Ramos (cell line): ENCODE results near the gene MT1M.
"Not testable (repeated sequence)": the region's sequence is repeated elsewhere in the genome, so short reads cannot be mapped to it uniquely, and the experiment has no call there.

ENCODE experiments used
- in situ Hi-C: fragments of 300-500 bp; cut with MboI; formaldehyde crosslinking; loops from one replicate; pipeline ENCODE4 v1.14.3; 2022; ENCODE audit warnings: low sequenced_read_pairs; ENCODE audit not compliant: unreplicated experiment

Gene MT1M

DNA sequence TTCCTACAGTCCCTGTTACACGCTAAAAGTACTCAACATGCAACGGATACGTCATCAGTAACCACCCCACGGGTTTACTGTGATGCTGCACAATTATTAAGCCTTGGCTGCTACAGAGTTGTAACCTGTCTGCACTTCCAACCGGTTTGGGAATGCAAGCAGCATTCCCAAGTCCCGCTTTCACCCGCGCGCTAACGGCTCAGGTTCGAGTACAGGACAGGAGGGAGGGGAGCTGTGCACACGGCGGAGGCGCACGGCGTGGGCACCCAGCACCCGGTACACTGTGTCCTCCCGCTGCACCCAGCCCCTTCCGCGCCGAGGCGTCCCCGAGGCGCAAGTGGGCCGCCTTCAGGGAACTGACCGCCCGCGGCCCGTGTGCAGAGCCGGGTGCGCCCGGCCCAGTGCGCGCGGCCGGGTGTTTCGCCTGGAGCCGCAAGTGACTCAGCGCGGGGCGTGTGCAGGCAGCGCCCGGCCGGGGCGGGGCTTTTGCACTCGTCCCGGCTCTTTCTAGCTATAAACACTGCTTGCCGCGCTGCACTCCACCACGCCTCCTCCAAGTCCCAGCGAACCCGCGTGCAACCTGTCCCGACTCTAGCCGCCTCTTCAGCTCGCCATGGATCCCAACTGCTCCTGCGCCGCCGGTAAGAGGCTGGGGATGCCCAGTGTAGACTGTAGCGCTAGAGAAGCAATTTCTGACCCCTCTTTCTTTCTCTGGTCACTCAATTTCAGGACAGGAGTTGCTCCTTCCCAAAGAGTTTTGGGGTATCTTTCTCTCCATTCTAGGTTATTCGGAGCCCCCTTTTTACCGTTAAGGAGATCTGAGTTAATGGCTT, 24.2 kb upstream of the MT1M start, which contains the start of gene MT2A:
Gene MT2A (plus strand): TSS at position 542 of the 833 bp plus-strand sequence. CDS start 72 bp downstream, at position 614.
- in situ Hi-C loops, result no loop called here

- in situ Hi-C loops, result no loop called here
These were observed 23.5 kb upstream of the MT1M start for GRCh38 chr16:56608876-56609462.

DNA sequence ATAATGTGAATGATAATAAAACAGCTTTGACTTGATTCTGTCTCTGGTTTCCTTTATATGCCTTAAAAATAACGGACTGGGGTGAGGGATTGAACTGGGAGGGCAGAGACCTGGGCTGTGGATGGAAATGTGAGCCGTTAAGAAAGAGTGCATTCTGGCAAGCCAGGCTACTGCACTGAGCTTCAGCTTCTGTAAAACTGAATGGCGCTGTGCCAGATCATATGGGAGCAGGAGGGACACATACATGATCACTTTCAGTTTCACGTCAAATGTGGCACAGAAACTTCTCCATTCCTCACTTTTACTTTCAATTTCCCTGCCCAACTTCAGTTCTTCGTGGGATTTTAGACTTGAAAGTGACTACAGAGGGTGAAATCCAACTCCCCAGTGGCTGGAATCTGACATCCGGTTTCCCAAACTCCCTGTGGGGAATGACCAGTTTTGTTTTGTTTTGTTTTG, 23.0 kb upstream of the MT1M start:
- in situ Hi-C loops, result no loop called here

DNA sequence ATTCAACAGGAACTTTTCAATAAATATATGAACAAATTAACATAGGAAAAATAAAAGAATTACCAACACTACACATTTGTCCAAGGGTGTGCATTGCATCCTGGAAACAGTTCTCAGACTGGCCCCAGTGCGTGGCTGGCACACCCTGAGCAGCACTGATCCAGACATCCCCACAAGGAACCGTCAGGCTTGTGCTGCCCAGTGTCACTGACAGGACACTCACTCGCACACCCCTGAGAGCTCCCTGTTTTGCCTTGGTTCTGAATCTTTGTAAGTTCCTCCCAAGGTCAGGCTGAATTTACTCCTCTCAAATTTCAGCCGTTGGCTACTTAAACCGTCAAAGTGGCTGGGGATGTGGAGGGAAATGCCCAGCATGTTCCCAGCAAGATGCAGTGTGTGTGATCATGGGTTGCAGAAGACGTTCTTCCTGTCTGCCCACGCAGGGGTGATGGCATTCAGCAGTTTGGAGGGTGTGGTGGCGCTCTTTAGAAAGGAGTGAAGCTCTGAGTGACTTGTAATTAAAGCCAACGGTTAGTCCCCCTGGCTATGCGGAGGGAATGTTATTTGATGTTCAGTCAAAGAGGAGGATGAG, 22.3 kb upstream of the MT1M start:
- in situ Hi-C loops, result no loop called here

DNA sequence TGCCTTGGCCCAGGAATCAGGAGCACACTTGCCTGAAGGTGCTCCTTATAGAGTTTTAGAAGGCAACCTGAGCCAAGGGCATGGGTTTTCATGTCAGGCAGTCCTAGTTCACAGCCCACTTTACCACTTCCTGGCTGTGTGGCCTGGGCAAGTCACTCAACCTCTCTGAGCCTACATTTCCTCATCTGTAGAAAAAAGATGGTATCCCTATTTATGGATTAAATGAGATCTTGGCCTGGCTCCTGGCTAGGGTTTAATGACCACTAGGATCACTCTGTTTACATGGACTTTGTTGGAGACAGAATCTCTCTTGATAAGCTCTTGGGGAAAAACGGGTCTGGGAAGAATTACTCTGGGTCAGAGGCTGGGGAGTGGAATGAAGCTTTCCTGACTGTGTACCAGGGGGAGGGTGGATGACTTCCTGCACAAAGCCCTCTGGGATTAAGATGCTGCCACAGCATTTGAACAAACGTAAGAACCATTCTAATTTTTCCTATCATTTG, 21.8 kb upstream of the MT1M start:
- in situ Hi-C loops, result no loop called here

DNA sequence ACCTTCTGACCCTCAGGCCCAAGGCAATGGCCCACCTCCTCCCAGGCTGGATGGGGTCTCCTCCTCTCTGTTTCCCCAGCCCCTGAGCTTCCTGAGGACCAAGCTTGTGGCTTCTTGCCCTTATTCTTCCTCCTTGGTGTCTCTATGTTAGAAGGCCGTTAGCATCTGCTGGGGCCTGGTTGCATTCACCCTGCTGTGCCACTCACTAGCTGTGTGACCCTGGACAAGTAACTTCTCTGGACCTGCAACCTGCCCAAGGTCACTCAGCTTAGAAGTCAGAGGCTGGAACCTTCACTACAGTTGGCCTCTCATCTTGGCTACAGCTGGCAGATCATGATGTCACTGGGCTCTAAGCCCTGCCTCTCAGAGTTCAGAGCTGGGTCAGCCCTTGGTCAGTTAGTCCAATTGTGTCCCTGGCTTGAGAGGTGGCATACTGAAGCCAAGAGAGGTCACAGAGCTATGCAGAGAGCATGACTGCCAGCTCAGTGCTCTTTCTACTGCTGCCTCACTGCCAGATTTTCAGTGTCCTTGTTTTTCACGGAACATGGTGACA, 21.1 kb upstream of the MT1M start:
- in situ Hi-C loops, result no loop called here

GRCh38 chr16:56613706-56614105, 18.8 kb upstream of the MT1M start:
- in situ Hi-C loops, result no loop called here

DNA sequence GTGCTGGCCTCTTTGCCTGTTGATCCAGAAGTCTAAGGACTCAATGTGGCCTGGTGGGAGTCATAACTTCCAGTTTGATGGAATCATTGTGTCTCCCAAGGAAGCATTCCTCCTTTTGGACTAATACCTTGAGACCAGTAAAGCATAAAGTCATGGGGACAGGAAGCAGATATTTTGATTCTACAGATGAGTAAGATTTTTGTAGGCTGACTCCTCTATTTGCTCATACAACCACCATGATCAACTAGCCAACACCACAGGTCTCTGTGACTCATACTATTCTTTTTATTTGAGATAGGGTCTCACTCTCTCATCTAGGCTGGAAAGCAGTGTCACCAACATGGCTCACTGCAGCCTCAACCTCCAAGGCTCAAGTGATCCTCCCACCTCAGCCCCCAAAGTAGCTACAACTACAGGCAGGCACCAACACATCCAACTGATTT, 17.9 kb upstream of the MT1M start:
- in situ Hi-C loops, result no loop called here

DNA sequence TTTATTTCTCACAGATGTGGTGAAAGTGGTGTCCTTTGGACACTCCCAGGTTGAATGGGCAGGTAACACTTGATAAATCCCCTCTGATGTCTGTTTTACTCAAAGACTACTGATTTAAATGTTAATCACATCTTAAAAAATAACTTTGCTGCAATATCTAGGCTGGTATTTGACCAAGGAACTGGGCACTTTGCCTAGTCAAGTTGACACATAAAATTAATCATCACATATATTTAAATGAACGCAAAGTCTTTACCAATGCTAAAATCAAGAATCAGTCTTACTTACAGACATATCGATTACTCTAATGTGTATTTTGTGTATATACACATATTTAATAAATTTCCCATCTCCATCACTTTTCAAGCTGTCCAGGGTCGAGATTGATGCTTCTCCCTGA, 17.1 kb upstream of the MT1M start:
- in situ Hi-C loops, result no loop called here

DNA sequence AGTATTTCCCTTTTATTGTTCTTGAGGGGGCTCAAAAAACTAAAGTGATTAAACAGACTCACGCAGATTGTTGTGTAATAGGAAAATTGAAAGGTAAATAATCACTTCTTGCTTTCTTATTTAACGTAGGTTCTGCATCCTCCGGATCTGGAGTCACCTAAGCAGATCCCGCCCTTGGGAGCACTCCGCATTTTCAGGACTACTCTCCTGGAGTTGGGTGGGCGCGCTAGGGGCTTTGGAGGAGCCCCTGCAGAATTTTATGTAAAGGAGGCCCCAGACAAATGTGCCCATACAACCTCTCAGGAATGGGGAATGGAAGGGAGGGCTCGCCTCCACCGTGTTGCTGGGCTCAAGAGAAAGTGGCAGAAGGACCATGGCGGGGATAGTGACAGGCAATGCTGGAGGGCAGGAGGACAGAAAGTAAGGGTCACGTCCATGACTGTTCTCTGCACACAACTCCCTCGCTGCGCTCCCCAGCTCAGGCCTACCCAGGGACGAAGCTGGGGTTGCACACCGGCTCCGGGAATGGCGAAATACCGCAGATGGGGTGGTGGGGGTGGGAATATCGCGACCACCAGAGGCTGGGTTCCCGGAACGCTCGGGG, 15.7 kb upstream of the MT1M start:
- in situ Hi-C loops, result no loop called here

DNA sequence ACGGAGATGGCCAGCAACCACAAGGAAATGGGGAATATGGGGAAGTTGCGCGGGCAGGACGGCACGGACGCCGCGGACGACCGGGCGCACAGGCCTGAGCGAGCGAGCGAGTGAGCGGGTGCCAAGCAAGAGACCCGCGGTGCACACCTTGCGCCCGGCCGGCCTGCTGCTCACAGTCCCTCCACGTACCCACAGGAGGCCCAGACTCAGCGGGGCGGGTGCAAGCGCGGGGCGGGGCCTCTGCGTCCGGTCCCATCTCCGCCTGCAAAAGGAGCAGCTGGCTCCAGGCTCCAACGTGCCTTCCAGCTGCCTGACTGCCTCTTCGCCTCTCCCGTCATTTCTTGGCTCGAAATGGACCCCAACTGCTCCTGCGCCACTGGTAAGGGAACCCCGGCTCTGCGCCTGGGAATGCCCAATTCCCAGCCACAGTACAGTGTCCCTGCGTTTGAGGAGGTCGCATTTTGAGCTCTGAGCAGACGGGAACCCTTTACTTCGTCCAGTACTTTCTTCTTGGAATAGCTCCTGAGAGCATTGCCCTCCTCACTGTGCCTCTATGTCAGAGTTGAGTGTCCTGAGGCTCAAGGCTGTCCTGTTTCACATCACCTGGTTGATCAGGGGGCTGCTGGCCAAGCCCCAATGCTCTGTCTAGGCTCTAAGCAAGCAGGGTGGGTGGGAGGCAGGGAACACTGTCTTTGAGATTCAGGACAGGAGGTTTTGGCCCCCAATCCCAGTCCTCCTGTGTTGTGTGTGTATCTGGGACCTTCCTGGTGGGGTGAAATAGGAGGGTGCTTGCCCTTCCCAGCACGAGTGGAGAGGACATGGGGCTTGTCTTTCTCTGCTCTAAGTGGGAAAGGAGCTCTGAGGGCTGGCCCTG, 15.0 kb upstream of the MT1M start:
- in situ Hi-C loops, result no loop called here

- in situ Hi-C loops, result no loop called here
These were observed 14.3 kb upstream of the MT1M start for GRCh38 chr16:56618138-56618537.

DNA sequence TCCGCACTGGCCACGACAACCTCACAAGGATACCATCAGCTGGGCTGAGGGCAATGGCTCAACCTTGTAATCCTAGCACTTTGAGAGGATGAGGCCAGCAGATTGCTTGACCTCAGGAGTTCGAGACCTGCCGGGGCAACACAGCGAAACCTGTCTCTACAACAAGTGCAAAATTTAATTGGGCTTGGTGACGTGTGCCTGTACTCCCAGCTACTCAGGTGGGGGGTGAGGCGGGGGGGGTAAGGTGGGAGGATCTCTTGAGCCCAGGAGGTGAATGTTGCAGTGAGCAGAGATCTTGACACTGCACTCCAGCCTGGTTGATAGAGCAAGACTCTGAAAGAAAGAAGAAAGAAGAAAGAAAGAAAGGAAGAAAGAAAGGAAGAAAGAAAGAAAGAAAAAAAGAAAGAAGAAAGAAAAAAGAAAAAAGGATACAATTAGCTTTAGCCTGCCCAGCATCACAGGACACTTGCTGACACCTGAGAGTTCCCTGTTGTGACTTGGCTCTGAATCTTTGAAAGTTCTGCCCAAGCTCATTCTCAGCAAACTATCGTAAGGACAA, 12.0 kb upstream of the MT1M start:
- in situ Hi-C loops, result no loop called here

DNA sequence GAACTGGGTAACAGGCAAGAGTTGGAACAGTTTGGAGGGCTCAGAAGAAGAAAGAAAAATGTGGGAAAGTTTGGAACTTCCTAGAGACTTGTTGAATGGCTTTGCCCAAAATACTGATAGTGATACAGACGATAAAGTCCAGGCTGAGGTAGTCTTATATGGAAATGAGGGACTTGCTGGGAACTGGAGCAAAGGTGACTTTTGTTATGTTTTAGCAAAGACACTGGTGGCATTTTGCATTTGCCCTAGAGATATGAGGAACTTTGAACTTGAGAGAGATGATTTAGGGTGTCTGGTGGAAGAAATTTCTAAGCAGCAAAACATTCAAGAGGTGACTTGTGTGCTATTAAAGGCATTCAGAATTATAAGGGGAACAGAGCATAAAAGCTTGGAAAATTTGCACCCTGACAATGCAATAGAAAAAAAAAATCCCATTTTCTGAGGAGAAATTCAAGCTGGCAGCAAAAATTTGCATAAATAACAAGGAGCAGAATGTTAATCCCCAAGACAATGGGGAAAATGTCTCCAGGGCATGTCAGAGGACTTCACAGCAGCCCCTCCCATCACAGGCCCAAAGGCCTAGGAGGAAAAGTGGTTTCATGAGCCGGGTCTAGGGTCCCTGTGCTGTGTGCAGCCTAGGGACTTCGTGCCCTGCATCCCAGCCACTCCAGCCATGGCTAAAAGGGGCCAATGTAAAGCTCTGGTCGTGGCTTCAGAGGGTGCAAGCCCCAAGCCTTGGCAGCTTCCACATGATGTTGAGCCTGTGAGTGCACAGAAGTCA, 10.6 kb upstream of the MT1M start:
- in situ Hi-C loops, result not testable (repeated sequence)

- in situ Hi-C loops, result not testable (repeated sequence)
These were observed 9.3 kb upstream of the MT1M start for GRCh38 chr16:56623184-56623583.

- in situ Hi-C loops, result no loop called here
These were observed 8.8 kb upstream of the MT1M start for GRCh38 chr16:56623637-56624036.

GRCh38 chr16:56625140-56625942, 7.1 kb upstream of the MT1M start, which contains the start of gene MT1E:
Gene MT1E, plus strand, starts transcription at chr16:56625781. Its CDS starts 71 bp downstream, at chr16:56625852.
- in situ Hi-C loops, result no loop called here
